ENCODE results near the gene ROGDI. TPM values are rescaled to one million over a fixed set of nuclear protein-coding genes. Genes with fewer than 3 reads are reported as not detected.

Gene ROGDI
- total and polyA plus RNA-seq, 2 of the 13 experiments (the other 11 are each of a cell fraction or from before 2014, with no cell fraction given): 19.2 to 42.1 TPM

DNA sequence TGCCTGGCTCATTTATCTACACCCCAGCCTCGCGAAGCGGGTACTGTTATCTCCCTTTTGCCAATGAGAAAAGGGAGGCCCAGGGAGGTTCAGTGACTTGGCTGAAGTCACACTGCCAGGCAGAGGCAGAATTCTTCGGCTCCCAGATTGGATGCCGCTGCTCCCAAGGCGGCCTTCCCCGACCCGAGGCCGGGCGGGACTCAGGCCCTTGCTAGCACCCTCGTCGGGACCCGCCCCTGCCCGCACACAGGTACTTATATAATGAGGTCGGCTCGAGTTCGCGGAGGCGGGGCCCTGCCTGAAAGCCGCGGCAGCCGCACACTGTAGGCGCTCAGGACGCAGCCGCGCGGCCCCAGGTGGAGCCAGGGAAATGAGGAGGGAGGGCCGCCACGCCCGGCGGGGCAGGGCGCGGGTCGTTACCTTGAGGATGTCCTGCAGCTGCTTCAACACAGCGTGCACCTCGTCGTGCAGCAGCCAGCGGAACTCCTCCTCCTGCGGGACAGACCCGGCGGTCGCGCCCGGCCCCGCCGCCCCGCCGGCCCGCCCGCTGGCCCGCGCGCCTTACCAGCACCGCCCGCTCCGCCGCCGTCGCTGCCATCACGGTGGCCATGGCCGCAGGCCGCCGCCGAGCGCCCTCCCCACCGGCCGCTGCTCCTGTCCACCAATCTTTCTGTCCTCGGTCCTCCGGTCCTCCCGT is at the start of gene ROGDI (continued):
- TF ChIP-seq, protein P1, sequence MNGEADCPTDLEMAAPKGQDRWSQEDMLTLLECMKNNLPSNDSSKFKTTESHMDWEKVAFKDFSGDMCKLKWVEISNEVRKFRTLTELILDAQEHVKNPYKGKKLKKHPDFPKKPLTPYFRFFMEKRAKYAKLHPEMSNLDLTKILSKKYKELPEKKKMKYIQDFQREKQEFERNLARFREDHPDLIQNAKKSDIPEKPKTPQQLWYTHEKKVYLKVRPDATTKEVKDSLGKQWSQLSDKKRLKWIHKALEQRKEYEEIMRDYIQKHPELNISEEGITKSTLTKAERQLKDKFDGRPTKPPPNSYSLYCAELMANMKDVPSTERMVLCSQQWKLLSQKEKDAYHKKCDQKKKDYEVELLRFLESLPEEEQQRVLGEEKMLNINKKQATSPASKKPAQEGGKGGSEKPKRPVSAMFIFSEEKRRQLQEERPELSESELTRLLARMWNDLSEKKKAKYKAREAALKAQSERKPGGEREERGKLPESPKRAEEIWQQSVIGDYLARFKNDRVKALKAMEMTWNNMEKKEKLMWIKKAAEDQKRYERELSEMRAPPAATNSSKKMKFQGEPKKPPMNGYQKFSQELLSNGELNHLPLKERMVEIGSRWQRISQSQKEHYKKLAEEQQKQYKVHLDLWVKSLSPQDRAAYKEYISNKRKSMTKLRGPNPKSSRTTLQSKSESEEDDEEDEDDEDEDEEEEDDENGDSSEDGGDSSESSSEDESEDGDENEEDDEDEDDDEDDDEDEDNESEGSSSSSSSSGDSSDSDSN (CRISPR knock-in tag; IDR thresholded peaks at IDR 0.05): peak; percentile 61
- TF ChIP-seq ZNF670 (CRISPR knock-in tag; IDR thresholded peaks at IDR 0.05; ENCODE audit: borderline replicate concordance): 0 out of 2 replicates have a peak, but pooled peaks have one; percentile 34
- no peak for TF ChIP-seq ZNF337 (CRISPR knock-in tag; IDR thresholded peaks at IDR 0.05; ENCODE audit: borderline replicate concordance, low read depth)
- no peak for TF ChIP-seq CCDC6 (CRISPR knock-in tag; IDR thresholded peaks at IDR 0.05)
- no peak for TF ChIP-seq TCF12 (IDR thresholded peaks at IDR 0.05)
- TF ChIP-seq TCF12 (CRISPR knock-in tag; IDR thresholded peaks at IDR 0.05): no peak
- TF ChIP-seq, protein P2, sequence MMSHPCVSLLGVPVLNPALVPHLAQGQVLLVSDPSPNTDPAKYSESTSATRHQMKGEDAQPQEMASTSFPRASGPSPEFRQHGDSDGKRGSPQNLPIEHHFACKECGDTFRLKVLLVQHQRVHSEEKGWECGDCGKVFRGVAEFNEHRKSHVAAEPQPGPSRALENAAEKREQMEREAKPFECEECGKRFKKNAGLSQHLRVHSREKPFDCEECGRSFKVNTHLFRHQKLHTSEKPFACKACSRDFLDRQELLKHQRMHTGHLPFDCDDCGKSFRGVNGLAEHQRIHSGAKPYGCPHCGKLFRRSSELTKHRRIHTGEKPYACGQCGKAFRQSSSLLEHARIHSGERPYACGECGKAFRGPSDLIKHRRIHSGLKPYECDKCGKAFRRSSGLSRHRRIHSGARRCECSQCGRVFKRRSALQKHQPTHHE (CRISPR knock-in tag; IDR thresholded peaks at IDR 0.05; ENCODE audit: borderline replicate concordance): no peak
- no peak for TF ChIP-seq ZNF101 (CRISPR knock-in tag; IDR thresholded peaks at IDR 0.05; ENCODE audit: borderline replicate concordance, low read depth)
- peak; percentile 8; the same call in 1 of the 2 replicates for TF ChIP-seq MIER3 (CRISPR knock-in tag; IDR thresholded peaks at IDR 0.05; ENCODE audit: borderline replicate concordance)
- TF ChIP-seq, protein P3, sequence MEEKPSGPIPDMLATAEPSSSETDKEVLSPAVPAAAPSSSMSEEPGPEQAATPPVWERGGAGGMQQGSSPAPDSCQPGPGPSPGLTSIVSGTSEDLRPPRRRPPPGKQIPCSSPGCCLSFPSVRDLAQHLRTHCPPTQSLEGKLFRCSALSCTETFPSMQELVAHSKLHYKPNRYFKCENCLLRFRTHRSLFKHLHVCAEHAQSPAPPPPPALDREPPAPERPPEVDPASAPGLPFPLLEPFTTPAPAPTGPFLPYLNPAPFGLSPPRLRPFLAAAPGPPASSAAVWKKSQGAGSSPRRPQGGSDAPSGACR (CRISPR knock-in tag; IDR thresholded peaks at IDR 0.05): no peak
- TF ChIP-seq, protein P4, sequence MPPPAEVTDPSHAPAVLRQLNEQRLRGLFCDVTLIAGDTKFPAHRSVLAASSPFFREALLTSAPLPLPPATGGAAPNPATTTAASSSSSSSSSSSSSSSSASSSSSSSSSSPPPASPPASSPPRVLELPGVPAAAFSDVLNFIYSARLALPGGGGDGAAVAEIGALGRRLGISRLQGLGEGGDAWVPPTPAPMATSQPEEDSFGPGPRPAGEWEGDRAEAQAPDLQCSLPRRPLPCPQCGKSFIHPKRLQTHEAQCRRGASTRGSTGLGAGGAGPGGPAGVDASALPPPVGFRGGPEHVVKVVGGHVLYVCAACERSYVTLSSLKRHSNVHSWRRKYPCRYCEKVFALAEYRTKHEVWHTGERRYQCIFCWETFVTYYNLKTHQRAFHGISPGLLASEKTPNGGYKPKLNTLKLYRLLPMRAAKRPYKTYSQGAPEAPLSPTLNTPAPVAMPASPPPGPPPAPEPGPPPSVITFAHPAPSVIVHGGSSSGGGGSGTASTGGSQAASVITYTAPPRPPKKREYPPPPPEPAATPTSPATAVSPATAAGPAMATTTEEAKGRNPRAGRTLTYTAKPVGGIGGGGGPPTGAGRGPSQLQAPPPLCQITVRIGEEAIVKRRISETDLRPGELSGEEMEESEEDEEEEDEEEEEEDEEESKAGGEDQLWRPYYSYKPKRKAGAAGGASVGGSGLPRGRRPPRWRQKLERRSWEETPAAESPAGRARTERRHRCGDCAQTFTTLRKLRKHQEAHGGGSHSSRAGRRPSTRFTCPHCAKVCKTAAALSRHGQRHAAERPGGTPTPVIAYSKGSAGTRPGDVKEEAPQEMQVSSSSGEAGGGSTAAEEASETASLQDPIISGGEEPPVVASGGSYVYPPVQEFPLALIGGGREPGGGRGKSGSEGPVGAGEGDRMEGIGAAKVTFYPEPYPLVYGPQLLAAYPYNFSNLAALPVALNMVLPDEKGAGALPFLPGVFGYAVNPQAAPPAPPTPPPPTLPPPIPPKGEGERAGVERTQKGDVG (CRISPR knock-in tag; IDR thresholded peaks at IDR 0.05; ENCODE audit: borderline replicate concordance): peak; percentile 52; the same call in 1 of the 2 replicates
- TF ChIP-seq ZNF230 (CRISPR knock-in tag; IDR thresholded peaks at IDR 0.05): no peak
- TF ChIP-seq TAF1 (CRISPR knock-in tag; IDR thresholded peaks at IDR 0.05): peak; percentile 60; the same call in 1 of the 2 replicates
- TF ChIP-seq JUN (CRISPR knock-in tag; IDR thresholded peaks at IDR 0.05): no peak
- TF ChIP-seq SMC3 (IDR thresholded peaks at IDR 0.05; ENCODE audit: low read length): no peak
- no peak for TF ChIP-seq ZNF335 (CRISPR knock-in tag; IDR thresholded peaks at IDR 0.05)
- TF ChIP-seq, protein P5, sequence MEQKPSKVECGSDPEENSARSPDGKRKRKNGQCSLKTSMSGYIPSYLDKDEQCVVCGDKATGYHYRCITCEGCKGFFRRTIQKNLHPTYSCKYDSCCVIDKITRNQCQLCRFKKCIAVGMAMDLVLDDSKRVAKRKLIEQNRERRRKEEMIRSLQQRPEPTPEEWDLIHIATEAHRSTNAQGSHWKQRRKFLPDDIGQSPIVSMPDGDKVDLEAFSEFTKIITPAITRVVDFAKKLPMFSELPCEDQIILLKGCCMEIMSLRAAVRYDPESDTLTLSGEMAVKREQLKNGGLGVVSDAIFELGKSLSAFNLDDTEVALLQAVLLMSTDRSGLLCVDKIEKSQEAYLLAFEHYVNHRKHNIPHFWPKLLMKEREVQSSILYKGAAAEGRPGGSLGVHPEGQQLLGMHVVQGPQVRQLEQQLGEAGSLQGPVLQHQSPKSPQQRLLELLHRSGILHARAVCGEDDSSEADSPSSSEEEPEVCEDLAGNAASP (CRISPR knock-in tag; IDR thresholded peaks at IDR 0.05; ENCODE audit: borderline replicate concordance): peak; percentile 47; the same call in 1 of the 2 replicates
- TF ChIP-seq ZNF672 (CRISPR knock-in tag; IDR thresholded peaks at IDR 0.05): no peak
- TF ChIP-seq, protein P6, sequence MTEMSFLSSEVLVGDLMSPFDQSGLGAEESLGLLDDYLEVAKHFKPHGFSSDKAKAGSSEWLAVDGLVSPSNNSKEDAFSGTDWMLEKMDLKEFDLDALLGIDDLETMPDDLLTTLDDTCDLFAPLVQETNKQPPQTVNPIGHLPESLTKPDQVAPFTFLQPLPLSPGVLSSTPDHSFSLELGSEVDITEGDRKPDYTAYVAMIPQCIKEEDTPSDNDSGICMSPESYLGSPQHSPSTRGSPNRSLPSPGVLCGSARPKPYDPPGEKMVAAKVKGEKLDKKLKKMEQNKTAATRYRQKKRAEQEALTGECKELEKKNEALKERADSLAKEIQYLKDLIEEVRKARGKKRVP (CRISPR knock-in tag; IDR thresholded peaks at IDR 0.05): 0 out of 4 replicates have a peak, but pooled peaks of 1 of the 2 experiments have one; percentile 16
